Prostate gland (tissue), 2 donors: ENCODE results near the gene BCAS3. TPM values are rescaled to one million over a fixed set of nuclear protein-coding genes. Genes with fewer than 3 reads are reported as not detected.
A peak's percentile ranks its signal among the peaks of the same experiment; 100 is the strongest.

Experiments used
- DNase-seq: peaks from one replicate; pipeline ENCODE4 v3.0.0-alpha.2; 2019; ENCODE audit warnings: low spot score
- H3K27ac ChIP-seq, 2 donors: fragments of 200-600 bp; sonication (generic); 2 replicates each; pipeline ENCODE4 v1.5.1; 2017 to 2019
- H3K27me3 ChIP-seq: fragments of 200-600 bp; sonication (generic); replicated peaks from 2 replicates; pipeline ENCODE4 v1.5.1; 2019; ENCODE audit not compliant: insufficient read depth
- H3K36me3 ChIP-seq, 2 donors: fragments of 200-600 bp; sonication (generic); 1 replicate in 1 of 2; 2 replicates in 1 of 2; pipeline versions ENCODE4 v1.5.1 to v1.8.1; 2017 to 2019
- H3K4me1 ChIP-seq: fragments of 200-600 bp; sonication (generic); replicated peaks from 2 replicates; pipeline ENCODE4 v1.5.1; 2019
- H3K4me3 ChIP-seq, 2 donors: fragments of 200-600 bp; sonication (generic); 2 replicates each; pipeline ENCODE4 v1.5.1; 2017 to 2019
- H3K9me3 ChIP-seq: fragments of 200-600 bp; sonication (generic); 2 replicates; pipeline ENCODE4 v1.5.1; 2017
- POLR2A ChIP-seq: fragments of 450-650 bp; IDR thresholded peaks from one replicate; pipeline ENCODE4 v1.6.1; 2016; ENCODE audit warnings: antibody characterized with exemption, mild to moderate bottlenecking
- POLR2AphosphoS5 ChIP-seq: sonication (generic); formaldehyde crosslinking; IDR thresholded peaks from one replicate; pipeline ENCODE4 v1.6.1; 2017; ENCODE audit warnings: antibody characterized with exemption
- WGBS: methylation state at CpG from one replicate; pipeline ENCODE4 v1.1.5; 2018; 5-methylcytosine and 5-hydroxymethylcytosine counted together
- intact Hi-C: fragments of 100-400 bp; cut with DNase I; formaldehyde crosslinking; loops from one replicate; pipeline ENCODE4 v1.14.2; 2022
- total RNA-seq, 2 donors: library from RNA; depleted of rRNA; stranded (reverse); fragments of >200 nt; gene quantifications; one replicate each; pipeline ENCODE4 v1.1.0, GENCODE V29; 2016
- TF ChIP-seq, protein P1 (sequence below), 4 experiments: fragments of 200-600 bp in 2 of 4; fragments of 450-650 bp in 2 of 4; sonication (generic) in 2 of 4; IDR thresholded peaks; 1 replicate in 3 of 4; 2 replicates in 1 of 4; pipeline ENCODE4 v1.5.1; 2016 to 2019; ENCODE audit warnings: antibody characterized with exemption in 4 of 4, mild to moderate bottlenecking in 2 of 4, moderate library complexity in 2 of 4

BCAS3 gene
- total RNA-seq, 2 donors from 2014 or later, result 57.8 to 93.9 TPM

DNA sequence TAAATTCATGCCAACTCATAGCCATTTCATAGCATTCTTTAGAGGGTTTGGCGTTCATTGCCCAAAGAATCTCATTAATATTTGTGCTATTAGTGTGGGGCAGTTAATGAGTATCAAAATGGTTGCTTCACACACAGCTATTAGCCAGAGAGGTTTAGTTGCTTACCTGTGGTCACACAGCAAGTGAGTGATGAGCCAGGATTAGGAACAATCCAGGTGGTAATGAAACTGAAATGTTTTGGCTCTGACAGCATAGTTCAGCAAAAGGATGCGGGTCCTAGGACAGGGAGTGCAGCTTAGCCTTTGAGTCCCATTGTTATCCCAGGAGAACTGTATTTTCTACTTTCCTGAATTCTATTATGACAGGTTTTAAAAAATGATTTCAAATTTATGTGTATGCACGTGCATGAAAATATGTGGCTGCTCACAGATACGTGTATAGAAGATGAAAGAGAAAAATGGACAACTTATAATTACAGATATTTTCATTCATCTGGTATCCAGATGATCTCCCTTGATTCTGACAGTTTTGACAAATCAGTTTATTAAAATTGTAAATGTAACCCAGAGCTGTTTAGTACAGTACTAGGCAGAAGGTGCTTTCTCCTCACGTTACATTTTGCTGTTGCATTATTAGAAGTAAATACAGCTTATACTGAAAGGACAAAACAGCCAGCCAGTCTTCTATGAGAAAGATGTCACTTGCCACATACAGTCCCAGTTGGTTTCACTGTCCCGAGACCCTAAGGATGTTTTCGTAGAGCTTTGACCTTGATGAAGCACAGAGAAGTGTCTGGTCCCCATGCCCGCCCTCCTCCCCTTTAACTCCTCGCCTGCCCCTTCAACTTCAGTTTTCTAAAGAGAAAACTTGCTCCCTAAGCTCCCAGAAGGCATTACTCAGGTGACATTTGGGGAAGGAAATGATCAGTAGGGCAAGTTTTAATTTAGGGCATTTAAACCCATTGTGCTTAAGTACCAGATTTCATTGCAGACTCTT, 622.2 kb downstream of the BCAS3 start:
- intact Hi-C loops, result no loop called here
- Histone ChIP-seq H3K4me3 (no peak overlapping the region), H3K27ac (no peak overlapping the region), H3K9me3 (no peaks in the 10 kb centered on the region), H3K4me1 (no peaks in the 10 kb centered on the region), H3K36me3 (no peaks in the 10 kb centered on the region), H3K27me3 (no peaks in the 10 kb centered on the region)
- no peak for DNase-seq
- TF ChIP-seq, protein P1, sequence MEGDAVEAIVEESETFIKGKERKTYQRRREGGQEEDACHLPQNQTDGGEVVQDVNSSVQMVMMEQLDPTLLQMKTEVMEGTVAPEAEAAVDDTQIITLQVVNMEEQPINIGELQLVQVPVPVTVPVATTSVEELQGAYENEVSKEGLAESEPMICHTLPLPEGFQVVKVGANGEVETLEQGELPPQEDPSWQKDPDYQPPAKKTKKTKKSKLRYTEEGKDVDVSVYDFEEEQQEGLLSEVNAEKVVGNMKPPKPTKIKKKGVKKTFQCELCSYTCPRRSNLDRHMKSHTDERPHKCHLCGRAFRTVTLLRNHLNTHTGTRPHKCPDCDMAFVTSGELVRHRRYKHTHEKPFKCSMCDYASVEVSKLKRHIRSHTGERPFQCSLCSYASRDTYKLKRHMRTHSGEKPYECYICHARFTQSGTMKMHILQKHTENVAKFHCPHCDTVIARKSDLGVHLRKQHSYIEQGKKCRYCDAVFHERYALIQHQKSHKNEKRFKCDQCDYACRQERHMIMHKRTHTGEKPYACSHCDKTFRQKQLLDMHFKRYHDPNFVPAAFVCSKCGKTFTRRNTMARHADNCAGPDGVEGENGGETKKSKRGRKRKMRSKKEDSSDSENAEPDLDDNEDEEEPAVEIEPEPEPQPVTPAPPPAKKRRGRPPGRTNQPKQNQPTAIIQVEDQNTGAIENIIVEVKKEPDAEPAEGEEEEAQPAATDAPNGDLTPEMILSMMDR (IDR thresholded peaks at IDR 0.05), result no peak
- 84% methylated on average over 9 of the region's 9 CpGs for WGBS

DNA sequence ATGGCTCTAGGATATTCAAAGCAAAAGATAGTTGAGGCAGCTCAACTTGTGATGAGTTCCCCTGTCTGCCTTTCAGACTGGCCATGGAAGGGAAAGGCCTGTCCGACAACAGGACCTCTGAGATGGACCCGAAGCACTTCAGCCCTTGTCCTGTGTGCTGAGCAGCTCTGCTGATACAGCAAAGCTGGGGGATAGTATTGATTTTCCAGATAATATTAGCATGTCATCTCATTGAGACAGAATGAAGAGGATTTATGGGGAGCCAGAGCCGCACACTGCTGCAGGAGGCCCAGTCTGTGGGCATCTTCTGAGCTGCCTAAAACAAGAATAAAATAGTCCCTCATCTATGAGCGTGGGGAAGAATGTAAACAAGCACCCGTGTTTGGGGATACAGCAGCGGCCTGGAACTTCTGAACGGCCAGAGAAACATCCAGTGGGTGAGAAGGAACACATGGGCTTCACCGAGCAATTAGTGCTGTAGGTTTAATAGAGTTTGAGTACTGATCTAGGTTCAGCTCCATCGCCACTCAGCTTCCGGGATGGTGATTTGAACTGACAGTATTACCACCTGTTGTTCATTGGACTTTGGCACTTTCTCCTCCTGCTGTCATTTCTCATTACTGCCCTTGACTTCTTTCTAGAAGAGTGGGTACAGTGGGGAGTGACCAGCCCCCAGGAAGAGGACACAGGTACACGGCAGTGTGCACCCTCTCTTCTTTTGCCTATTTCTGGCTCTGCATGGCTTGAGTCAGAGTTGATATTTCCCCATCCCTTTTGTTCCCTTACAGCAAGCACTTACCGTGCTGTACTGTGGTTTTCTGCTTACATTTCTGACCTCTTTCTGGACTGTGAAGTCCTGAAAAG, 625.5 kb downstream of the BCAS3 start:
- no peak for DNase-seq
- TF ChIP-seq POLR2AphosphoS5 (no peak), POLR2A (no peak)
- TF ChIP-seq, protein P1 (IDR thresholded peaks at IDR 0.05), result no peak
- Histone ChIP-seq H3K36me3 (no peaks in the 10 kb centered on the region), H3K4me3 (no peak overlapping the region), H3K27me3 (no peaks in the 10 kb centered on the region), H3K4me1 (no peaks in the 10 kb centered on the region), H3K9me3 (no peaks in the 10 kb centered on the region), H3K27ac (peak overlapping the region in 1 of 2 donors; percentile 8)
- 75% methylated on average over 12 of the region's 12 CpGs for WGBS
- intact Hi-C loops, result no loop called here

DNA sequence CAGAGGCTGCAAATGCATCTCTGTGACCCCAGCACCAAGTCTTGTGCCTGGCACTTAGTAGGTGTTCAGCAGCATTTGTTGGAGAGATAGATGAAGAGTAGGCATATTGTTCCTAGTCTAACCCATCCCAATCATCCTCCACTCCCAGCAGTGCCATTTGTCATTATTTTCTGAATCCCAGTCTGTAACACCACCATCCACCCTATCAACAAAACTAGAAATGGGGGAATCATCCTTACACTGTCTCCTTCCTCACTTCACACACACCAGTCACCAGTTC, 626.1 kb downstream of the BCAS3 start:
- Histone ChIP-seq H3K27ac (no peak overlapping the region), H3K36me3 (no peaks in the 10 kb centered on the region), H3K27me3 (no peaks in the 10 kb centered on the region), H3K4me3 (no peak overlapping the region), H3K9me3 (no peaks in the 10 kb centered on the region), H3K4me1 (no peaks in the 10 kb centered on the region)
- no peak for DNase-seq
- TF ChIP-seq, protein P1 (IDR thresholded peaks at IDR 0.05), result no peak
- TF ChIP-seq POLR2A, result no peak
- TF ChIP-seq POLR2AphosphoS5, result no peak
- intact Hi-C loops, result no loop called here

DNA sequence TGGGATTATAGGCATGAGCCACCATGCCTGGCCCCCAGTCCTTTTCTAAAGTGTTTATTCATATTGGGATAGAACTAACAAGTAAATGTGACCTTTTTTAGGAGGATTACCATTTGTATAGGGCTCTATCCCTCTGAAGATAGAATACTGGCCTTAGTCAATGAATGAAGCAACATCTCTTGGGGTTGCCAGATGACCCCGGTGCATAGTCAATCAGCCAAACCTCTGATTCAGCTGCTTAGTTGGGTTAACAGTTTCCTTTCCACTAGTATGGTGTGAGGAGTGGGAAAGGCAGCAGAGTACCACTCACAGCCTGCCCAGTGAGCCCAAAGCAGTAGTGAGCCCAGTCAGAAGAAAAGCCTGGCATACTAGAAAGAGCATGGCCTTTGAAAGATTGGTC, 627.4 kb downstream of the BCAS3 start:
- 52% methylated on average over 1 of the region's 1 CpG for WGBS
- intact Hi-C loops, result loop anchor here (5.0 kb wide), 1 partner anchor 53 kb away; no protein-coding TSS in a partner anchor
- no peak for DNase-seq
- Histone ChIP-seq H3K27me3 (no peaks in the 10 kb centered on the region), H3K36me3 (no peaks in the 10 kb centered on the region), H3K4me1 (no peaks in the 10 kb centered on the region), H3K4me3 (no peak overlapping the region), H3K9me3 (no peaks in the 10 kb centered on the region), H3K27ac (no peak overlapping the region)
- TF ChIP-seq POLR2AphosphoS5 (no peak), POLR2A (no peak)
- TF ChIP-seq, protein P1 (IDR thresholded peaks at IDR 0.05), result no peak
